KOPT-K1 (cell line): ENCODE results near the gene TMEM129.
"Not testable (repeated sequence)": the region's sequence is repeated elsewhere in the genome, so short reads cannot be mapped to it uniquely, and the experiment has no call there.

Experiments
- H3K27ac ChIP-seq: fragments of 200-600 bp; sonication (generic); 2 replicates; pipeline ENCODE4 v1.5.1; 2016; ENCODE audit warnings: antibody characterized with exemption, mild to moderate bottlenecking, low read depth, low read length; ENCODE audit not compliant: poor library complexity, severe bottlenecking
- H3K36me3 ChIP-seq: fragments of 200-600 bp; sonication (generic); 2 replicates; pipeline ENCODE4 v1.5.1; 2017; ENCODE audit warnings: antibody characterized with exemption, mild to moderate bottlenecking, low read length, moderate library complexity; ENCODE audit not compliant: insufficient read depth
- H3K9me3 ChIP-seq: fragments of 200-600 bp; sonication (generic); 2 replicates; pipeline ENCODE4 v1.5.1; 2017; ENCODE audit warnings: antibody characterized with exemption, low read length, mild to moderate bottlenecking; ENCODE audit not compliant: insufficient read depth, poor library complexity, severe bottlenecking

The TMEM129 gene

GRCh38 chr4:1711055-1711570, 10.0 kb downstream of the TMEM129 start:
- Histone ChIP-seq H3K9me3 (no peaks in the 10 kb centered on the region), H3K36me3 (peaks cover 68% of the 10 kb centered on the region), H3K27ac (peak overlapping the region; percentile 100)

GRCh38 chr4:1708581-1708980, 12.5 kb downstream of the TMEM129 start:
- Histone ChIP-seq H3K27ac (no peak overlapping the region), H3K36me3 (peaks cover 68% of the 10 kb centered on the region), H3K9me3 (no peaks in the 10 kb centered on the region)

GRCh38 chr4:1706358-1706757, 14.8 kb downstream of the TMEM129 start:
- Histone ChIP-seq H3K27ac (no peak overlapping the region), H3K9me3 (no peaks in the 10 kb centered on the region)

GRCh38 chr4:1705732-1706131, 15.4 kb downstream of the TMEM129 start:
- H3K27ac ChIP-seq = no peak overlapping the region
- H3K36me3 ChIP-seq = peaks cover 95% of the 10 kb centered on the region
- H3K9me3 ChIP-seq = no peaks in the 10 kb centered on the region

More at GRCh38 chr4:1706358-1706757, 14.8 kb downstream of the TMEM129 start:
- H3K36me3 ChIP-seq = peaks cover 90% of the 10 kb centered on the region

- Histone ChIP-seq H3K27ac (no peak overlapping the region), H3K9me3 (no peaks in the 10 kb centered on the region), H3K36me3 (peaks cover 95% of the 10 kb centered on the region)
Observed at GRCh38 chr4:1703867-1704266, 17.3 kb downstream of the TMEM129 start.

- H3K27ac ChIP-seq, H3K9me3 ChIP-seq: not testable (repeated sequence)
- peaks cover 100% of the 10 kb centered on the region for H3K36me3 ChIP-seq
Observed at GRCh38 chr4:1701671-1702070, 19.5 kb downstream of the TMEM129 start.

GRCh38 chr4:1695913-1696312, 25.2 kb downstream of the TMEM129 start:
- peaks cover 100% of the 10 kb centered on the region for H3K36me3 ChIP-seq
- H3K27ac ChIP-seq = no peak overlapping the region
- no peaks in the 10 kb centered on the region for H3K9me3 ChIP-seq

- Histone ChIP-seq H3K27ac (no peak overlapping the region), H3K9me3 (no peaks in the 10 kb centered on the region), H3K36me3 (peaks cover 96% of the 10 kb centered on the region)
Observed at GRCh38 chr4:1693131-1693896, 27.8 kb downstream of the TMEM129 start.

- Histone ChIP-seq H3K27ac (no peak overlapping the region), H3K36me3 (peaks cover 81% of the 10 kb centered on the region), H3K9me3 (no peaks in the 10 kb centered on the region)
Observed at GRCh38 chr4:1691737-1692373, 29.3 kb downstream of the TMEM129 start.

GRCh38 chr4:1690698-1691097, 30.4 kb downstream of the TMEM129 start:
- Histone ChIP-seq H3K36me3 (peaks cover 70% of the 10 kb centered on the region), H3K27ac (no peak overlapping the region), H3K9me3 (no peaks in the 10 kb centered on the region)

- Histone ChIP-seq H3K27ac (no peak overlapping the region), H3K9me3 (no peaks in the 10 kb centered on the region), H3K36me3 (peaks cover 28% of the 10 kb centered on the region)
Observed at GRCh38 chr4:1686440-1687036, 34.6 kb downstream of the TMEM129 start.

- Histone ChIP-seq H3K27ac (no peak overlapping the region), H3K9me3 (no peaks in the 10 kb centered on the region), H3K36me3 (peaks cover 18% of the 10 kb centered on the region)
Observed at GRCh38 chr4:1685235-1686150, 35.6 kb downstream of the TMEM129 start.

- Histone ChIP-seq H3K27ac (no peak overlapping the region), H3K36me3 (peaks cover 9% of the 10 kb centered on the region), H3K9me3 (no peaks in the 10 kb centered on the region)
Observed at GRCh38 chr4:1684506-1685234, 36.5 kb downstream of the TMEM129 start.
